ENCODE data around the gene DEFB125. TPM values are rescaled to one million over a fixed set of nuclear protein-coding genes. Genes with fewer than 3 reads are reported as not detected.

The DEFB125 gene, protein sequence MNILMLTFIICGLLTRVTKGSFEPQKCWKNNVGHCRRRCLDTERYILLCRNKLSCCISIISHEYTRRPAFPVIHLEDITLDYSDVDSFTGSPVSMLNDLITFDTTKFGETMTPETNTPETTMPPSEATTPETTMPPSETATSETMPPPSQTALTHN
- polyA plus RNA-seq (ENCODE audit: low read depth in 6 of 6) = not detected

DNA sequence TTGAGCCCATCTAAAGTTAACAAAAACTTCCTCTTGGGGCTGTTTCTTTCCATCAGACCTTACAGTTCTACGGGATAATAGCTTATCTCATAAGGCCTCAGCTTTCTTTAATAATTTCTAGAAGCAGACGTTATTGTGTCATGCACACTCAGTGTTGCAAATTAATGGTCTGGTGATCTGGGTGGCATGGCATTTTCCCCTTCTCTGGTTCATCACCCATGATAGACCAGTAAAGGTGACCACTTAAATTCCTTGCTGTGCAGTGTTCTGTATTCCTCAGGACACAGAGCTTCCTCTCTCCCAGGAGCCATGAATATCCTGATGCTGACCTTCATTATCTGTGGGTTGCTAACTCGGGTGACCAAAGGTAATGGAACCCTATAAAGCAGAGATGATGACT, at the start of gene DEFB125:
Gene DEFB125, plus strand, starts transcription at position 272 of the 400 bp plus-strand sequence. Its CDS starts 38 bp downstream, at position 310.
- H3K27me3 Mint-ChIP-seq = peaks cover 33 to 51% (median 50%) of the 10 kb centered on the region in 3 donors
- H3K36me3 Mint-ChIP-seq = no peaks in the 10 kb centered on the region
- DNase-seq = no peak
- no peak within 1 kb of the TSS for H3K4me3 Mint-ChIP-seq
- H3K9me3 Mint-ChIP-seq = peaks cover 2 to 17% (median 8%) of the 10 kb centered on the region in 7 donors
- H3K27ac Mint-ChIP-seq = no peak within 1 kb of the TSS
- no peak for ATAC-seq (ENCODE audit: low read depth in 2 of 2)
- no peaks in the 10 kb centered on the region for H3K4me1 Mint-ChIP-seq

GRCh38 chr20:60035-60918, 27.2 kb upstream of the DEFB125 start:
- no peak for DNase-seq
- Mint-ChIP-seq H3K36me3 (no peaks in the 10 kb centered on the region), H3K9me3 (no peaks in the 10 kb centered on the region), H3K27me3 (no peaks in the 10 kb centered on the region), H3K4me1 (no peaks in the 10 kb centered on the region), H3K27ac (no peak overlapping the region), H3K4me3 (no peak overlapping the region)
- ATAC-seq (ENCODE audit: low read depth in 2 of 2) = no peak

DNA sequence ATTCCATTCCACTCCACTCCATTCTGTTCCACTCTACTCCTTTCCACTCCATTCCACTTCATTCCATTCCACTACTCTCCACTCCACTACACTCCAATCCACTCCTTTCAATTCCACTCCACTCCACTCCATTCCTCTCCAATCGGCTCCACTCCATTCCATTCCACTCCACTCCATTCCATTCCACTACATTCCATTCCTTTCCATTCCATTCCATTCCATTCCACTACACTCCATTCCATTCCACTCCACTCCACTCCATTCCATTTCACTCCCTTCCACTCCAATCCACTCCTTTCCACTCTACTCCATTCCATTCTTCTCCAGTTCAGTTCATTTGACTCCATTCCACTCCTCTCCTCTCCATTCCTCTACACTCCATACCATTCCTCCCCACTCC, 26.2 kb upstream of the DEFB125 start:
- Mint-ChIP-seq H3K9me3 (no peaks in the 10 kb centered on the region), H3K4me3 (no peak overlapping the region), H3K4me1 (no peaks in the 10 kb centered on the region), H3K27ac (no peak overlapping the region), H3K36me3 (no peaks in the 10 kb centered on the region), H3K27me3 (no peaks in the 10 kb centered on the region)
- no peak for DNase-seq
- ATAC-seq (ENCODE audit: low read depth in 2 of 2) = no peak

GRCh38 chr20:61757-62156, 25.7 kb upstream of the DEFB125 start:
- no peak overlapping the region for H3K27ac Mint-ChIP-seq
- H3K4me3 Mint-ChIP-seq = no peak overlapping the region
- ATAC-seq (ENCODE audit: low read depth in 2 of 2) = no peak

DNA sequence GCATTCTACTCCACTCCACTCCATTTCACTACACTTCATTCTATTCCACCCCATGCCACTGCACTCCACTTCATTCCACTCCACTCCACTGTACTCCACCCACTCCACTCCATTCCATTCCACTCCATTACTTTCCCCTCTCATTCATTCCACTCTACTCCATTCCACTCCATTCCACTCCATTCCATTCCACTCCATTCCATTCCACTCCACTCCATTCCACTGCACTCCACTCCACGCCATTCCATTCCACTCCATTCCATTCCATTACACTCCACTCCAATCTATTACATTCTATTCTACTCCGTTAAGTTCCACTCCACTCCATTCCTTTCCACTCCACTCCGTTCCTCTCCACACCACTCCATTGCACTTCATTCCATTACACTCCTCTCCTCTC, 25.0 kb upstream of the DEFB125 start:
- H3K36me3 Mint-ChIP-seq = no peaks in the 10 kb centered on the region
- H3K4me3 Mint-ChIP-seq = no peak overlapping the region
- ATAC-seq (ENCODE audit: low read depth in 2 of 2) (no peak), DNase-seq (no peak)
- H3K9me3 Mint-ChIP-seq = no peaks in the 10 kb centered on the region
- no peaks in the 10 kb centered on the region for H3K4me1 Mint-ChIP-seq
- no peak overlapping the region for H3K27ac Mint-ChIP-seq
- no peaks in the 10 kb centered on the region for H3K27me3 Mint-ChIP-seq

More at GRCh38 chr20:61757-62156, 25.7 kb upstream of the DEFB125 start:
- H3K4me1 Mint-ChIP-seq = no peaks in the 10 kb centered on the region
- H3K9me3 Mint-ChIP-seq = no peaks in the 10 kb centered on the region
- no peaks in the 10 kb centered on the region for H3K27me3 Mint-ChIP-seq
- no peak for DNase-seq
- H3K36me3 Mint-ChIP-seq = no peaks in the 10 kb centered on the region

DNA sequence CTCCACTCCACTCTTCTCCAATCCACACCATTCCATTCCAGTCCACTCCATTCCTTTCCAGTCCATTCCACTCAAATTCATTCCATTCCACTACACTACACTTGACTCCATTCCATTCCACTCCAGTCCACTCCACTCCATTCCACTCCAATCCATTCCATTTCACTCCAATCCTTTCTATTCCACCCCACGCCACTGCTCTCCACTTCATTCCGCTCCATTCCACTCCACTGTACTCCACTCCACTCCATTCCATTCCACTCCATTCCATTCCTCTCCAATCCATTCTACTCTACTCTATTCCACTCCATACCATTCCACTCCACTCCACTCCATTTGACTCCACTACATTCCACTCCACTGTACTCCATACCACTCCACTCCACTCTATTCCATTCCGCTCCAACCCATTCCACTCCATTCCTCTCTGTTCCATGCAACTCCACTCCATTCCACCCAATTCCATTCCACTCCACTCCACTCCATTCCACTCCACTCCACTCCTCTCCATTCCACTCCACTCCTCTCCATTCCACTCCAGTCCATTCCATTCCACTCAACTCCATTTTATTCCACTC, 23.4 kb upstream of the DEFB125 start:
- H3K4me1 Mint-ChIP-seq = no peaks in the 10 kb centered on the region

DNA sequence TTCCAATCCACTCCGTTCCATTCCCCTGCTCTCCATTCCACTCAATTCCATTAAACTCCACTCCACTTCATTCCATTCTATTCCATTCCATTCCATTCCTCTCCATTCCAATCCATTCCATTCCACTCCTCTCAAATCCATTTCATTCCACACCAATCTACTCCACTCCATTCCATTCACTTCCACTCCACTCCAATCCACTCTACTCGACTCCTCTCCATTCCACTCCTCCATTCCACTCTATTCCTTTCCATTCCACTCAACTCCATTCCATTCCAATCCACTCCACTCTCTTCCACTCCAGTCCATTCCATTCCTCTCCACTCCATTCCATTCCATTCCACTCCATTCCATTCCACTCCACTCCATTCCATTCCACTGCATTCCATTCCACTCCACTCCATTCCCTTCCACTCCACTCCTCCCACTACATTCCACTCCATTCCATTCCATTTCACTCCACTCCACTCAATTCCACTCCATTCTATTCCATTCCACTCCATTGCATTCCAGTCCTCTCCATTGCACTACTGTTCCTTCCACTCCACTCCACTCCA, 22.6 kb upstream of the DEFB125 start:
- Mint-ChIP-seq H3K27me3 (peaks cover 5 to 9% (median 8%) of the 10 kb centered on the region in 3 donors), H3K9me3 (no peaks in the 10 kb centered on the region), H3K4me3 (no peak overlapping the region), H3K36me3 (no peaks in the 10 kb centered on the region), H3K27ac (no peak overlapping the region), H3K4me1 (no peaks in the 10 kb centered on the region)
- ATAC-seq (ENCODE audit: low read depth in 2 of 2) (no peak), DNase-seq (no peak)

More for the DNA sequence above, 23.4 kb upstream of the DEFB125 start:
- Mint-ChIP-seq H3K9me3 (no peaks in the 10 kb centered on the region), H3K27me3 (peaks cover 2 to 3% (median 2%) of the 10 kb centered on the region in 3 donors), H3K36me3 (no peaks in the 10 kb centered on the region), H3K4me3 (no peak overlapping the region), H3K27ac (no peak overlapping the region)
- DNase-seq = no peak
- ATAC-seq (ENCODE audit: low read depth in 2 of 2) = no peak

GRCh38 chr20:77231-77630, 10.2 kb upstream of the DEFB125 start:
- ATAC-seq (ENCODE audit: low read depth in 2 of 2) (no peak), DNase-seq (no peak)
- peaks cover 0 to 19% of the 10 kb centered on the region in 2 donors for H3K36me3 Mint-ChIP-seq
- H3K27ac Mint-ChIP-seq = no peak overlapping the region
- no peak overlapping the region for H3K4me3 Mint-ChIP-seq
- peaks cover 15 to 63% (median 19%) of the 10 kb centered on the region in 7 donors for H3K9me3 Mint-ChIP-seq
- H3K4me1 Mint-ChIP-seq = no peaks in the 10 kb centered on the region
- peaks cover 27 to 63% (median 39%) of the 10 kb centered on the region in 3 donors for H3K27me3 Mint-ChIP-seq

DNA sequence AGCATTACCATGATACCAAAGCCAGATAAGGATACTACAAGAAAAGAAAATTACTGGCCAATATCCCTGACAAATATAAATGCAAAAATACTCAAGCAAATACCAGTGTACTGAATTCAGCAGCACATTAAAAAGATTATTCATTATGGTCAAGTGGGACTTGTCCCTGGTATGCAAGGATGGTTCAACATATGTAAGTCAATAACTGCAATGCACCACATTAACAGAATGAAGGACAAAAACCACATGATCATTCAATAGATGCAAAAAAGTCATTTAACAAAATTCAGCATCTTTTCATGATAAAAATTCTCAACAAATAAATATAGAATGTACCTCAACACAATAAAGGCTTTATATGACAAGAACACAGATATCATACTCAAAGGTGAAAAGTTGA, 9.1 kb upstream of the DEFB125 start:
- H3K36me3 Mint-ChIP-seq = peaks cover 0 to 19% of the 10 kb centered on the region in 2 donors
- DNase-seq = no peak
- ATAC-seq (ENCODE audit: low read depth in 2 of 2) = no peak
- no peak overlapping the region for H3K4me3 Mint-ChIP-seq
- H3K9me3 Mint-ChIP-seq = peaks cover 14 to 56% (median 19%) of the 10 kb centered on the region in 7 donors
- H3K27me3 Mint-ChIP-seq = peaks cover 21 to 54% (median 35%) of the 10 kb centered on the region in 3 donors
- no peak overlapping the region for H3K27ac Mint-ChIP-seq
- H3K4me1 Mint-ChIP-seq = no peaks in the 10 kb centered on the region

DNA sequence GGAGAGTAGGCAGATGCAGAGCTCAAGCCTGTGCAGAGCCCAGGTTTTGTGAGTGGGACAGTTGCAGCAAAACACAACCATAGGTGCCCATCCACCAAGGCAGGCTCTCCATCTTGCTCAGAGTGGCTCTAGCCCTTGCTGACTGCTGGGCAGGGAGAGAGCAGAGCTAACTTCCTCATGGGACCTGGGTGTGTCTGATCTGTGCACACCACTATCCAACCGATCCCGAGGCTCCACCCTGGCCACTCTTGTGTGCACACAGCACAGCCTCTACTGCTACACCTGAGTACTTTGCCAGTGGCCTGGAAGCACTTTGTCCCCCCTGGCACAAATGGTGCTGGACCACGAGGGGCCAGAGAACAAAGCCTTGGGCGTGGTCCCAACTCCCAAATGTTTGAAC, 7.9 kb upstream of the DEFB125 start:
- no peaks in the 10 kb centered on the region for H3K4me1 Mint-ChIP-seq
- H3K27ac Mint-ChIP-seq = no peak overlapping the region
- peaks cover 0 to 19% of the 10 kb centered on the region in 2 donors for H3K36me3 Mint-ChIP-seq
- no peak for DNase-seq
- H3K4me3 Mint-ChIP-seq = no peak overlapping the region
- no peak for ATAC-seq (ENCODE audit: low read depth in 2 of 2)
- H3K9me3 Mint-ChIP-seq = peaks cover 10 to 49% (median 19%) of the 10 kb centered on the region in 7 donors
- peaks cover 15 to 52% (median 31%) of the 10 kb centered on the region in 3 donors for H3K27me3 Mint-ChIP-seq

DNA sequence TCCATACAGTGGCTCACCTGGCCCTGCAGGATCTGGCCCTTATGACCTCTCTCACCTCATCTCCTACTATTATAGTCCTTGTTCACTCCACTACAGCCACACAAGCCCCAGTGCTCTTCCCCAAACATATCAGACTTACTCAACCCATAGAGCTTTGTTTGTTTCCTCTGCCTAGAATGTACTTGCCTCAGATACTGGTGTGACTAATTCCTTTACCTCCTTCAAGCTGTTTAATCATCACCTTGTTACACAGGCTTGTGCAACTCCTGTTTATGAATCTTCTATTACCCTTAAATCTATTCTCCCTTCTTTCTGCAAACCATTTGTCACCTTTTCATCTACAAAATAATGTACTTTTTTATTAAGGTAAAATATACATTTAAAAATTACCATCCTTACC, 3.2 kb downstream of the DEFB125 start:
- Mint-ChIP-seq H3K9me3 (peaks cover 7 to 20% (median 10%) of the 10 kb centered on the region in 7 donors), H3K27ac (no peak overlapping the region), H3K36me3 (peaks cover 3 to 10% of the 10 kb centered on the region in 2 donors), H3K4me1 (no peaks in the 10 kb centered on the region), H3K4me3 (no peak overlapping the region), H3K27me3 (peaks cover 44 to 67% (median 63%) of the 10 kb centered on the region in 3 donors)
- DNase-seq (no peak), ATAC-seq (ENCODE audit: low read depth in 2 of 2) (no peak)

DNA sequence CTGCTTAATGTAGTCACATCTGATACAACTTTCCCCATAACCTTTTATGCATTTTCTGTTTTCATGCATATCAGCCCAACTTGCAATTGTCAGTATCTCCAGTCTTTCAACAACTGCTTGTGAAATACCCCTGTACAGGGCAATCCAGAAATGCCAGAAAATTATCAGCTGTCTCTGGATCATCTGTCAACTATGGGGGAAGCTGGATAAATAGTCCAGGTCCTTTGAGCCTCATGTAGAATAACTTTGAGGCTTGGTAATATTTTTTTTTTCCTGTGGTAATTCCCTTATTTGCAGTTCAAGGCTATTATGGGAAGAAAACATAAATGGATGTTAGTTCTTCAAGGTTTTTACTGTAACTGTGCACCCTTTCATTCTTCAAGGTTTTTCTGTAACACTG, 6.2 kb downstream of the DEFB125 start:
- Mint-ChIP-seq H3K4me3 (no peak overlapping the region), H3K27me3 (peaks cover 55 to 73% (median 63%) of the 10 kb centered on the region in 3 donors), H3K36me3 (peaks cover 5 to 14% of the 10 kb centered on the region in 2 donors), H3K4me1 (no peaks in the 10 kb centered on the region), H3K27ac (no peak overlapping the region), H3K9me3 (peaks cover 6 to 33% (median 19%) of the 10 kb centered on the region in 7 donors)
- no peak for DNase-seq
- no peak for ATAC-seq (ENCODE audit: low read depth in 2 of 2)

DNA sequence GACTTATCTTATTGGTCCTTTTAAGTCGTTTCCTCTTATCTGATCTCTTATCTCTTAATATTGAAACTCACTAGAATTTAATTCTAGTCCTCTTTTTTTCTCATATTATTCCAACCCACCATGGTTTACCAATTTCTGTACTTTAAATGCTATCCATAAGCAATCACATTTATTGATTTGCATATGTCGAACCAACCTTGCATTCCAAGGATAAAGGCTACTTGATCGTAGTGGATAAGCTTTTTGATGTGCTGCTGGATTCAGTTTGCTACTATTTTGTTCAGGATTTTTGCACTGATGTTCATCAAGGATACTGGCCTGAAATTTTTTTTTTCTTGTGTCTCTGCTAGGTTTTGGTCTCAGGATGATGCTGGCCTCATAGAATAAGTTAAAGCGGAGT, 7.7 kb downstream of the DEFB125 start:
- ATAC-seq (ENCODE audit: low read depth in 2 of 2) = no peak
- no peaks in the 10 kb centered on the region for H3K4me1 Mint-ChIP-seq
- H3K4me3 Mint-ChIP-seq = no peak overlapping the region
- peaks cover 5 to 14% of the 10 kb centered on the region in 2 donors for H3K36me3 Mint-ChIP-seq
- peaks cover 69 to 84% (median 75%) of the 10 kb centered on the region in 3 donors for H3K27me3 Mint-ChIP-seq
- H3K9me3 Mint-ChIP-seq = peaks cover 6 to 33% (median 19%) of the 10 kb centered on the region in 7 donors
- no peak for DNase-seq
- no peak overlapping the region for H3K27ac Mint-ChIP-seq

Measured in naive B cell (primary cell).